Measurements from ENCODE around the gene TPD52L1. TPM values are rescaled to one million over a fixed set of nuclear protein-coding genes. Genes with fewer than 3 reads are reported as not detected.
"Not testable (repeated sequence)": the region's sequence is repeated elsewhere in the genome, so short reads cannot be mapped to it uniquely, and the experiment has no call there.

Gene TPD52L1
- total RNA-seq, 3 donors from 2014 or later (not counting 1 experiment from before 2014, with no cell fraction given), result 1.2 TPM; not detected in 1

GRCh38 chr6:125156496-125156895 is 2.9 kb downstream of the TPD52L1 start:
- peaks cover 14% of the 10 kb centered on the region for H3K27me3 ChIP-seq (ENCODE audit: control insufficient read depth, insufficient read depth, low read length)
- H3K9me3 ChIP-seq (ENCODE audit: control insufficient read depth, insufficient read depth, low read length), result no peaks in the 10 kb centered on the region
- Mint-ChIP-seq H3K27me3 (ENCODE audit: low read depth in 2 of 2) (peaks cover 10 to 19% of the 10 kb centered on the region in 2 donors), H3K27ac (no peak overlapping the region), H3K36me3 (no peaks in the 10 kb centered on the region), H3K9me3 (no peaks in the 10 kb centered on the region), H3K4me1 (peaks cover 5 to 16% of the 10 kb centered on the region in 2 donors), H3K4me3 (no peak overlapping the region)
- no peaks in the 10 kb centered on the region for H3K36me3 ChIP-seq (ENCODE audit: control insufficient read depth, insufficient read depth, low read length)
- H3K4me3 ChIP-seq (ENCODE audit: low read length), result no peak overlapping the region
- peaks cover 15% of the 10 kb centered on the region for H3K4me1 ChIP-seq (ENCODE audit: control insufficient read depth, insufficient read depth, low read length)
- no peak for DNase-seq
- no peak for TF ChIP-seq CTCF (IDR thresholded peaks at IDR 0.05)
- intact Hi-C loops (cut with micrococcal nuclease), result loop anchor here (10.0 kb wide), 1 partner anchor 148 kb away; the partner anchor contains the start of gene HDDC2
- ATAC-seq, result no peak
- 73% methylated on average over 3 of the region's 4 CpGs for WGBS (ENCODE audit: insufficient coverage)
- H3K27ac ChIP-seq (ENCODE audit: low read length), result no peak overlapping the region

- no peak overlapping the region for H3K27ac Mint-ChIP-seq
- Histone ChIP-seq H3K9me3 (ENCODE audit: control insufficient read depth, insufficient read depth, low read length) (no peaks in the 10 kb centered on the region), H3K4me3 (ENCODE audit: low read length) (no peak overlapping the region), H3K4me1 (ENCODE audit: control insufficient read depth, insufficient read depth, low read length) (peaks cover 15% of the 10 kb centered on the region), H3K27ac (ENCODE audit: low read length) (no peak overlapping the region), H3K36me3 (ENCODE audit: control insufficient read depth, insufficient read depth, low read length) (no peaks in the 10 kb centered on the region), H3K27me3 (ENCODE audit: control insufficient read depth, insufficient read depth, low read length) (peaks cover 12% of the 10 kb centered on the region)
- no peak overlapping the region for H3K4me3 Mint-ChIP-seq
- peaks cover 4 to 12% of the 10 kb centered on the region in 2 donors for H3K27me3 Mint-ChIP-seq (ENCODE audit: low read depth in 2 of 2)
- intact Hi-C loops (cut with micrococcal nuclease), result loop anchor here (10.0 kb wide), 1 partner anchor 148 kb away; the partner anchor contains the start of gene HDDC2
- ATAC-seq, result no peak
- no peaks in the 10 kb centered on the region for H3K36me3 Mint-ChIP-seq
- peaks cover 5 to 16% of the 10 kb centered on the region in 2 donors for H3K4me1 Mint-ChIP-seq
- no peak for DNase-seq
- WGBS (ENCODE audit: insufficient coverage), result 25% methylated on average over 1 of the region's 3 CpGs
- H3K9me3 Mint-ChIP-seq, result no peaks in the 10 kb centered on the region
- TF ChIP-seq CTCF (IDR thresholded peaks at IDR 0.05), result no peak
Measured at GRCh38 chr6:125157280-125157679, 3.7 kb downstream of the TPD52L1 start.

- intact Hi-C loops (cut with micrococcal nuclease), result loop anchor here (10.0 kb wide), 1 partner anchor 147 kb away; the partner anchor contains the start of gene HDDC2
- peaks cover 5 to 16% of the 10 kb centered on the region in 2 donors for H3K4me1 Mint-ChIP-seq
- H3K27ac Mint-ChIP-seq, result no peak overlapping the region
- 90% methylated on average over 9 of the region's 9 CpGs for WGBS (ENCODE audit: insufficient coverage)
- H3K9me3 ChIP-seq (ENCODE audit: control insufficient read depth, insufficient read depth, low read length), result no peaks in the 10 kb centered on the region
- peaks cover 11% of the 10 kb centered on the region for H3K27me3 ChIP-seq (ENCODE audit: control insufficient read depth, insufficient read depth, low read length)
- no peaks in the 10 kb centered on the region for H3K36me3 Mint-ChIP-seq
- no peak overlapping the region for H3K4me3 Mint-ChIP-seq
- DNase-seq, result no peak
- H3K4me3 ChIP-seq (ENCODE audit: low read length), result no peak overlapping the region
- H3K27ac ChIP-seq (ENCODE audit: low read length), result no peak overlapping the region
- H3K9me3 Mint-ChIP-seq, result no peaks in the 10 kb centered on the region
- H3K36me3 ChIP-seq (ENCODE audit: control insufficient read depth, insufficient read depth, low read length), result no peaks in the 10 kb centered on the region
- H3K27me3 Mint-ChIP-seq (ENCODE audit: low read depth in 2 of 2), result peaks cover 4 to 7% of the 10 kb centered on the region in 2 donors
- TF ChIP-seq CTCF (IDR thresholded peaks at IDR 0.05), result no peak
- peaks cover 15% of the 10 kb centered on the region for H3K4me1 ChIP-seq (ENCODE audit: control insufficient read depth, insufficient read depth, low read length)
- ATAC-seq, result no peak
Measured at GRCh38 chr6:125157725-125158124, 4.2 kb downstream of the TPD52L1 start.

- intact Hi-C loops (cut with micrococcal nuclease); ATAC-seq; H3K36me3 Mint-ChIP-seq; H3K4me3 Mint-ChIP-seq; DNase-seq; H3K4me1 ChIP-seq (ENCODE audit: control insufficient read depth, insufficient read depth, low read length); H3K4me1 Mint-ChIP-seq; H3K27ac Mint-ChIP-seq; H3K4me3 ChIP-seq (ENCODE audit: low read length); H3K36me3 ChIP-seq (ENCODE audit: control insufficient read depth, insufficient read depth, low read length); H3K27ac ChIP-seq (ENCODE audit: low read length); H3K27me3 ChIP-seq (ENCODE audit: control insufficient read depth, insufficient read depth, low read length); H3K9me3 Mint-ChIP-seq; H3K9me3 ChIP-seq (ENCODE audit: control insufficient read depth, insufficient read depth, low read length): not testable (repeated sequence)
- H3K27me3 Mint-ChIP-seq (ENCODE audit: low read depth in 2 of 2), result peaks cover 6 to 16% of the 10 kb centered on the region in 2 donors
- 87% methylated on average over 4 of the region's 4 CpGs for WGBS (ENCODE audit: insufficient coverage)
Measured at GRCh38 chr6:125163339-125163738, 9.8 kb downstream of the TPD52L1 start.

Data from natural killer cell (primary cell).